ENCODE results near the gene EPHB1.
"Not testable (repeated sequence)": the region's sequence is repeated elsewhere in the genome, so short reads cannot be mapped to it uniquely, and the experiment has no call there.

EPHB1 gene

GRCh38 chr3:134788283-134788682 is 6.8 kb upstream of the EPHB1 start:
- DNase-seq: not testable (repeated sequence)

- DNase-seq: no peak
Measured at GRCh38 chr3:134790065-134790464, 5.0 kb upstream of the EPHB1 start.

DNA sequence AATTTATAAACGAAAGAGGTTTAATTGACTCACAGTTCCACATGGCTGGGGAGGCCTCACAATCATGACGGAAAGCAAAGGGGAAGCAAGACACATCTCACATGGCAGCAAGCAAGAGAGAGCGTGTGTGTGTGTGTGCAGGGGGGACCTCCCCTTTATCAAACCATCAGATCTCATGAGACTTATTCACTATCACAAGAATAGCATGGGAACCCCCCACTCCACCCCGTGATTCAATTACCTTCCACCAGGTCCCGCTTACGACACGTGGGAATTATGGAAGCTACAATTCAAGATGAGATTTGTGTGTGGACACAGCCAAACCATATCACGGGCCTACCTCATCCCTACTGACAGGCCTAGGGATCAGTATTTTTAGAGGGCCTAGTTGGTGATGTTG is 3.1 kb upstream of the EPHB1 start:
- no peak for DNase-seq

DNA sequence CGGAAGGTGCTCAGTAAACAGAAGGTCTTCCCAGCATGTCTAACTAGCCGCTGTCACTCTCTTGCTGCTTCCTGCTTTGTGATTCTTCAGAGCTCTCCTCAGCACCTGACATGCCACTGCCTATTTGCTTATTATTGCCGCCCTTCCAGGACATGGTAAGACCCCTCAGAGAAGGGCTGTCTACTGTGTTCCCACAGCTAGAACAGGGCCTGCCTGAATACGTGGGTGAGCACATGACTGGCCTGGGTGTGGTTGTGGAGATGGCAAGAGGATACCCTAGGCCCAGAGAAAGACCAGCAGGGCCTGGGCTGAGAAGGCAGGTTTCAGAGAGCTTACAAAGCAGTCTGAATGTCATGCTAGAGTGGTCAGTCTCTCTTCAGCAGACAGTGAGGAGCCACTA is 2.4 kb upstream of the EPHB1 start:
- no peak for DNase-seq

DNA sequence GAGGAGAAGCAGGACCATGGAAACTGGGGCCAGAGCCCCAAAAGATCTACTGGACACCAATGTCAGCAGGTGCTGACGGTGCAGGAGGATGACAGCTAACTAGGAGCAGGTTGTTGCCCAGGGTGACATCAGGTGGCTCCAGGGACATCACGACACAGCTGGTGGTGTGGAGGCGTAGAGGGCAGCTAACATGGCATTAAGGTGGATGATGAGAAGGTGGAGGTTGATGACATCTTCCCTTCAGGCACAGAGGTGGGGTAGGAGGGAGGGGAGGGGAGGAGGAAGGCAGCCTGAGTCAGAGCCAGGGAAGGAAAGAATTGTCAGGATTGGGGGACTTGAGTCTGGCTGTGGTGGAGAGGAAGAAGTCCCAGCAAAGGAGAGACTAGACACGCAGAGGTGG is 1.5 kb upstream of the EPHB1 start:
- no peak for DNase-seq

DNA sequence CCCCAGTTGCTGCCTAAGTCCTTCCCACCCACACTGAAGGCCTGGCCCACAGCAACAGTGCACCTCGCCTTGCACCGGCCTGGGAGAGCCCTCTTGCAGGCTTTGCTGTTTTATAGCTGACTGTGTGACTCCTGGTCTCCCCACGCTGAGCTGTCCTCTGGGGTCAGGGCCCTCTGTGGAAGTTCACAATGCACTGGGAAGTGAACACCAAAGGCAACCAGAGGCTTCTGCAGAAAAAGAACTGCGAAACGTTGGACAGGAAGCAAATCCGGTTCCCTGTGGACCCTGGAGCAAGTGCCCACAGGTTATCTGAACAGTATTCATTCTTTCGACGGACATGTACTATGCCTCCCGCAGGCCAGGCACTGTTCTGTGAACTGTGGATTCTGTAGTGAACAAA is 737 bp upstream of the EPHB1 start:
- DNase-seq: no peak

GRCh38 chr3:134795746-134796280 is 753 bp downstream of the EPHB1 start:
- no peak for DNase-seq

DNA sequence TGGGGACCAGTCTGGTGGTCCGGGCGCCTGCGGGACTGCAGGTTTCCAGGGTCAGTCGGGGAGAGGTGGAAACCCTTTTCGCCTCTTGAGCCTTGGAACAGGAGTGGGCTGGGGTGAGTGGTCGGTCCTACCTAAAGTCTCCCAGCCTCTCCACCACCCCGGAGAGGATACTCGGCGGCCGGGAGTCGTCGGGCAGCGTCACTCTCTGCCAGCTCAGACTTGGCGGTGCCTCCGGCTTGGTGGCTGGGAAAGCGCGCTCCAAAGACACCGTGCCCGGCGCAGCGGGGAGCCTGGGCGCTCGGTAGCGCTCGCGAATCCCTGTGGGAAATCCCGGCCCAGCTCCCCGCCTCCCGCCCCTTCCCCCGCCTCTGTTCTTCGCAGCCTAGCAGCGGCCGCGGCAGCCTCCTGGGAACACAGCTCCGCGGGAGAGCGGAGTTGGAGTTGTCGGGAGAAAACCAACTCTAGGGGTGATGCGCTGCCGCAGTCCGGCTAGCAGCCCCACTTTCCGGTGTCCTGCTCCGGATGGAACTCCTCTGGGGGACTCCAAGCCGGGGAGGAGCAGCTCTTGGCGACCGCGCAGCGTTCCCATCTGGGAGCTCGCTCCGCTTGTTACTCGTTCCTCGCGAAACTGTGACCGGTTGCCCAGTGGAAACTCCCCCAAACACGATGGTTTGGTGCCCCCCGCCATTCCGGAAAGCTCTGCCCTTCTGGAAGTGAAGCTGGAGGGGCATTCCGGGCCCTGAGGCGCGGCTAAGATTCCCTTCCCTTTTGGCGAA is 1.4 kb downstream of the EPHB1 start:
- DNase-seq: no peak

- no peak for DNase-seq
Measured at GRCh38 chr3:134797057-134797740, 2.1 kb downstream of the EPHB1 start.

GRCh38 chr3:134797741-134798451 is 2.8 kb downstream of the EPHB1 start:
- DNase-seq: no peak

GRCh38 chr3:134798681-134799311 is 3.7 kb downstream of the EPHB1 start:
- no peak for DNase-seq

- DNase-seq: no peak
Measured at GRCh38 chr3:134799393-134799792, 4.3 kb downstream of the EPHB1 start.

DNA sequence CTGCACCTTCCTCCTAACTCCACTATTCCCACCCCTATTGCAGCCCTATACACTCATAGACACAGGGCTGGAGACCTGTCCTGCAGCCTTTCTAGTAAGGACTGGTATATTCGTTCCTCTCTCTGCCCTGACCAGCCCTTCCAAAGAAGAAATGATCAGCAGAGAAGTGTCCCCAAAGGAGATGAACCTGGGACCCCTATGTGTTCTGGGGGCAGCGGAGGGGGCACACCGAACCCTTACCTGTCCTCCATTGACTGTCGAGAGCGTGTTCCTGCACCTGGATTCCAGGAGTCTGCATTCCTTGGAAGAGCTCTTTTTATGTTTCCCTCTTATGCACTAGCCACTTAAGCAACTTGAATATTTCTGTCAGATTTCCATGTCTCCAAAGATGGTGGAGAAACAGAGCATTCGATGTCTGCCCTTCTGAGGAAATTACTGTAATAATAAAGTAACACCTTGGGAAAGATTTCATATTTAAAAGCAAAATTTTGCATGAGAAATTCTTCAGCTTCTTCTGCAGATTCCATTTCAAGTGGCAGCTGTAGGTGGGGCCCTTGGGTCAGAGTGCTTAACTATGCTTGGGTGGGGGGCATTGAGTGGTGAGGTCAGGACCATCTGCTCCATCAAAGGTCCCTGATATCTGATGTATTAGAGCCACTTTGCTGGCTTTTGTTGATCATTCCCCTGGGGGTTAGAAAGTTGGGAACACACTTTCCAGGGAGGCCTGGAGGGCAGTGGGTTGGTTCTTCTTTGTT is 6.3 kb downstream of the EPHB1 start:
- no peak for DNase-seq

DNA sequence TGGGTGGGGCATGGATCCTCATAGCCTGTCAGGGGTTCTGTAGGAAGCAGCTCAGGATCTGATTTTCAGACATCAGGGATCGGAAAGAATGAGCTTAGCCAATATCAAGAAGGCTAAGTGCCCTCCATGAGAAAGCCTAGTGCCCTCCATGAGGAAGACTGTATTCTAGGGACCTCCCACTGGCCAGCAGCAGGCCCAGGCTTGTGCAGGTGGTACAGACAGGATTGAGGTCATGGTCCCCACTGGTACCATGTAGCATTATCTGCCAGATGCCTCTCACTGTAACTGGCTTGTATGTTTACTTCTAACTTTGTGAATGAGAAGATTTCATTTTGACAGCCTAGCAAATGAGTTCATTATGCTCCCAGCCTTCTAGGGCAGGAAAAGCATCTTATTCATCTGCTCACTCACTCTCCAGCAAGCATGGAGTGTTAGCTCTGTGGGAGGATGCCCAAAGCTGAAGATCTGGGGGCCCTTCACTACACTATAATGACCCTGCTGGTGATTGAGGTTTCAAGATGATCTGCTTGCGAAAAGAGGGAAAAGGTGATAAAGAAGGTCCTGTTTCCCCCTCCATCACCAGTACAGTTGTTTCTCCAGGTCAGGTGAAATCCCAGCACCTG is 7.5 kb downstream of the EPHB1 start:
- DNase-seq: no peak

GRCh38 chr3:134803051-134803505 is 8.0 kb downstream of the EPHB1 start:
- DNase-seq: no peak

DNA sequence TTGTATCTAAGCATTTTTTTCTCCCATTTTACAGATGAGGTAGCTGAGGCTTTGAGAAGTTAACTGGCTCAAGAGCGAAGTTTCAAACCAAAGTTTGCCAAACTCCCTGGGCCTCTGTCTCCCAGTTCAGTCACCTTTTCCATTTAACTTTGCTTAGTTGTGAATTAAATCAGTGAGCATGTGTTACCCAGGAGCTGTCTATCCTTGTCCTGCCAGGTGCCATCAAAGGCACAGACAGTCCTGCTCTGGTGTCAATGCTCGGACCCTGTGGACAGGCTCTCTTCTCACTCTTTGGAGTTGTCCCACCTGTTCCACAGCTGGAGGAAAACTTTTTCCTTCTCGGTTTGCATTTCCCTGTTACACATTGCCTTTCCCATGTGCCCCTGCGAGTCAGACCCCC is 8.6 kb downstream of the EPHB1 start:
- no peak for DNase-seq

- no peak for DNase-seq
Measured at GRCh38 chr3:134804508-134805480, 9.7 kb downstream of the EPHB1 start.

DNA sequence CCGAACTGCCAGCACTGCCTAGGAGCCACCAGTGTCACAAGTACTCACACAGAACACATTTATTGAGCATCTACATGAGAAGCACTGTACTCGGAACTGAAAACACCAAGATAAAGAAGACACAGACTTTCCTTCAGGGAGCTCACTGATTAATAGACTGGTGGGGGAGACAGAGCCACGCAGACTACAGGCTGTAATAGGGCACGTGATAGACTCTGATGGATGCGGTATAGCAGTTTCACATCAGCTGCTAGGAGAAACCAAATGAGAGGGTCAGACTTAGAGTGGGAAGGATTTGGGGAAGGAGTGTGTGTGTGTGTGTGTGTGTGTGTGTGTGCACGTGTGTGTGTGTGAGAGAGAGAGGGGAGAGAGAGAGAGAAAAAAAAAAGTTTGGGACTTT is 12.1 kb downstream of the EPHB1 start:
- DNase-seq: no peak

GRCh38 chr3:134808835-134809234 is 13.8 kb downstream of the EPHB1 start:
- DNase-seq: no peak

GRCh38 chr3:134809427-134810051 is 14.5 kb downstream of the EPHB1 start:
- DNase-seq: no peak
